GM19043 (cell line): ENCODE results near the gene POLR1E.
"Not testable (repeated sequence)": the region's sequence is repeated elsewhere in the genome, so short reads cannot be mapped to it uniquely, and the experiment has no call there.

Experiments
- ATAC-seq: cut with Tn5 transposase; IDR thresholded peaks from one replicate; pipeline ENCODE4 v1.9.1; 2021; ENCODE audit warnings: low read depth; ENCODE audit not compliant: unreplicated experiment

POLR1E gene

GRCh38 chr9:37499297-37499696 lies 13.5 kb downstream of the POLR1E start:
- no peak for ATAC-seq

- ATAC-seq, result no peak
These were observed 16.3 kb downstream of the POLR1E start for GRCh38 chr9:37501957-37502596.

- ATAC-seq, result no peak
These were observed 18.0 kb downstream of the POLR1E start for GRCh38 chr9:37503736-37504135.

- no peak for ATAC-seq
These were observed 18.9 kb downstream of the POLR1E start for GRCh38 chr9:37504605-37505004.

GRCh38 chr9:37507566-37508134 lies 21.9 kb downstream of the POLR1E start:
- no peak for ATAC-seq

- ATAC-seq, result no peak
These were observed 22.5 kb downstream of the POLR1E start for GRCh38 chr9:37508135-37508833.

- no peak for ATAC-seq
These were observed 23.1 kb downstream of the POLR1E start for GRCh38 chr9:37508834-37509206.

GRCh38 chr9:37509536-37509935 lies 23.8 kb downstream of the POLR1E start:
- no peak for ATAC-seq

GRCh38 chr9:37510053-37510452 lies 24.3 kb downstream of the POLR1E start:
- not testable (repeated sequence) for ATAC-seq

GRCh38 chr9:37511016-37512010 lies 25.6 kb downstream of the POLR1E start:
- ATAC-seq, result no peak

- ATAC-seq, result no peak
These were observed 26.7 kb downstream of the POLR1E start for GRCh38 chr9:37512437-37512836.

GRCh38 chr9:37514415-37514814 lies 28.7 kb downstream of the POLR1E start:
- not testable (repeated sequence) for ATAC-seq

- no peak for ATAC-seq
These were observed 29.3 kb downstream of the POLR1E start for GRCh38 chr9:37514999-37515398.

GRCh38 chr9:37515620-37516258 lies 30.0 kb downstream of the POLR1E start:
- ATAC-seq, result no peak

GRCh38 chr9:37517923-37518322 lies 32.2 kb downstream of the POLR1E start:
- no peak for ATAC-seq

GRCh38 chr9:37520641-37521040 lies 34.9 kb downstream of the POLR1E start:
- no peak for ATAC-seq

GRCh38 chr9:37521111-37521510 lies 35.4 kb downstream of the POLR1E start:
- ATAC-seq, result no peak

- ATAC-seq, result no peak
These were observed 37.2 kb downstream of the POLR1E start for GRCh38 chr9:37522971-37523370.

GRCh38 chr9:37523916-37524315 lies 38.2 kb downstream of the POLR1E start:
- no peak for ATAC-seq
